Activated T-cell treated with anti-CD3 and anti-CD28 coated beads for 4 hours (primary cell): ENCODE measurements around the gene SOWAHC.
"Not testable (repeated sequence)": the region's sequence is repeated elsewhere in the genome, so short reads cannot be mapped to it uniquely, and the experiment has no call there.

Experiments
- DNase-seq: peaks from one replicate; pipeline ENCODE4 v3.0.0-alpha.2; 2020

SOWAHC gene

DNA sequence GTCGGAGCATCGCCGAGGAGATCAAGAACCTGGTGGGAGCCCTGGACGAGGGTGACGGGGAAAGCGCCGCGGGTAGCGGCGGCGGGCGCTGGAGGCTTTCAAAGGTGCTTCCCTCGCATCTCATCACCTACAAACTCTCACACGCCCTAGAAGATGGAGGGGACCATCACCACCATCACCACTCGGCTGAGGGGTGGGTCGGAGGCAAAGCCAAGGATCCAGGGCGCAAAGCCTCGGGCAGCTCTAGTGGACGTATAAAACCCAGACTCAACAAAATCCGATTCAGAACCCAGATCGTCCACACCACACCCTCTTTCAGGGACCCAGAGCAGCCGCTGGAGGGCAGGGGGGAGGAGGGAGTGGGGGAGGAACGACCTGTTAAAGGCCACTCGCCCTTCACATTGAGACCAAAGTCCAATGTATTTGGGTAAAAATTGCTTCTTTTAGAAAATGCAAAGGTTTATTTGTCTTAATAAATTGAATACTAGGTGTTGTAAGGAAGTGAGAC lies 1.5 kb downstream of the SOWAHC start:
- no peak for DNase-seq

DNA sequence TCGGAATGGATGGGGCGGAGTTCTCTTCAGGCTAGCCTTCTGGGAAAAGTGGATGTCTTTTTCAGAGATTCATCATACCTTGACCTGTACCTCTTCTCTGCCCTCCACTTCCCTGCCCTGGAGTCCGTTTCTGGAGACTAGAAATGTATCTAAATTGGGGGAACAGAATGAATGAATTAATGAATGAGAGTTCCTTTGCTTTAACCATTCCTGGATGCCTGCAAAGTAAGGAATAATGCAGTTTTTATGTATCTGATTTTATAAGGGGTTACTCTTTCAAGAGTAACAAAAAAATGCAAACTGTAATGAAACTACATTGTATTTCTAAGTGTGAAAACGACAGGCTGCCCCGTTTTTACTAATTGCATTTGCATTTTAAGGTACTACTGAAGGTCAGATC lies 2.0 kb downstream of the SOWAHC start:
- DNase-seq, result no peak

DNA sequence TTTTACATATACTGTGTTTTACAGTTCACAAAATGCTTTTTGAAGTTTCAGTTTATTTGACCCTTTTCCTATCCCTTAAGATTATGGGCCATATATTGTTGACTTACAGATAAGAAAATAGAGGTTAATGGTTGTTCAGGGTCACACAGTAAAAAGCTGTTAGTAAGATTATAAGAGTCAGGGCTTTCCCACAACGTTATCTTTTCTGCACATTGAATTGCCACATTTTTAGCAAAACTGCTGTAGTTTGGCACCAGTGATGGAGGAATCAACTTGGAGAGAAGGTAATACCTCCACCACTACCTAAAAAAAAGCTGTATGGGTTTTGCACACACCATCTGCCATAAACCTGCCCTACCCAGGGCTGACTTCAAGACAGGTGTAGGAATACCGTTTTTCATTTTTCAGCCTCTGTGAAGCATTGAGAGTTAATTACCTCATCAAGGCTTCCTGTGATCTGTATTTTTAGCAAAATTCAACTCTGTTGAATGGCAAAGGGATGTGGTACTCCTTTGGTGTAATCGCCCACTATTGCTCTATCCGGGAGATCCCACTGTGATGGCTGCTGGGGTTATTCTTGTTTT lies 5.0 kb downstream of the SOWAHC start:
- DNase-seq, result no peak

DNA sequence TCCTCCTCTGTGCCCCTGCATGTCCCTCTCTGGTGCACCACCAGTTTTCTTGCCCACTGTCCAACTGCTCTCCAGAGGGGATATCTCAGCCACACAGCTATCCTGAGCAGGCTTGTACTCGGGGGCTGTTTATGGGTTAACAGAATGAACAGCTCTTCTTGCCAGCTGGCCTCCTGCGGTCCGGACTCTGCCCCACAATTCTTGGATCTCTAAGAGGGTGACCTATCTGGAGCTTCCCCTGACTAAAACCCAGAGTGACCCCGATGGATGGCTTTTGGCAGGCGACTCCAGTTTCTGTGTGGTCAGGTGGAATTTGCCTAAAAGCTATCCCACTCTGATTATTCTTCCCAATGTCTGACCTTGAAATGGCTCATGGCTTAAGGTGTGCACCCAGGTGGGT lies 9.1 kb downstream of the SOWAHC start:
- no peak for DNase-seq

DNA sequence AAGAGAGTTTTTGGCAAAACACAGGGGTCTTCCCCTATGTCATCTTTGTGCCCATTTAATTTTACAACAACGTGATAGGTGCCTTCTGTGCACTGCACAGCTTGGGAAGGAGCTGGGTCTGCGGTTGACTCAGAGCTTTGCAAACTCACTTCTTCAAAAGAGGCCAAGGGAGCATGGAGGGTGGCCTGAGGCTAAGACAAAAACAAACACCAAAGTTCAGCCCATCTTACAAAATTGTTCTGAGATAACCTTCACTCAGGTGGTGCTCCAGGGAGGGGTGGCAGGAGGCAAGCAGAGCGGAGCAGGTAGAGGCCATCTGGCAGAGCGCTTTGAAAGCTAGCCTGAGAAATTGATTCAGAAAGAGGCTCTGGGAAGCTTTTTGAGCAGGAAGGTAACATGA lies 9.8 kb downstream of the SOWAHC start:
- no peak for DNase-seq

DNA sequence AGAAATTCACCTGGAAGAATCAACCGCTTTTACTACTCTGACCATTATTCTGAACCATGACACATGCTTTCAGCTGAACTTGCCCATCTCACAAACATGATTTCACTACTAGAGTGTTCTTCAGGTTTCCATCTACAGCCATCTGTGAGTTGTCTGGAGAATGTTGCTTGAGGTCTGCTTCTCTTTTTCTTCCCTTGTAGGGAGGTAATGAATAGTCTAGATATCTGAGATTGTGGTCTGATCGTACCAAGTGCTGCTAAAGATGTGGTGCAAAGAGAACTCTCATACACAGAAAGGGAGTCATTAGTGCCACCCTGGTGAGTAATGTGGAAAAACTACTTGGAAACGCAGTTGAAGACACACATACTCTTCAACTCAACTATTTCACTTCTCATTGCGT lies 10.2 kb downstream of the SOWAHC start:
- no peak for DNase-seq

DNA sequence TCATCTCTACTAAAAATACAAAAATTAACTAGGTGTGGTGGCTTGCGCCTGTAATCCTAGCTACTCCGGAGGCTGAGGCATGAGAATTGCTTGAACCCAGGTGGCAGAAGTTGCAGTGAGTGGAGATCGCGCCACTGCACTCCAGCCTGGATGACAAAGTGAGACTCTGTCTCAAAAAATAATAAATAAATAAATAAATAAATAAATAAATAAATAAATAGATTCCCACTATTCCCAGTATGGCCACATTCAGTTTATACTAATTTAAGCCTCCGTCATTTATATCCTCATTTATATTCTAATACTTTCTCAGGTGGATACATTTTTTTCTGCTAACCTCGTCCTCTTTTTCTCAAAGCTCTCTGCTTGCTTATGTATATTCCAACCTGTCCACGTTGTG lies 14.2 kb downstream of the SOWAHC start:
- DNase-seq, result not testable (repeated sequence)

DNA sequence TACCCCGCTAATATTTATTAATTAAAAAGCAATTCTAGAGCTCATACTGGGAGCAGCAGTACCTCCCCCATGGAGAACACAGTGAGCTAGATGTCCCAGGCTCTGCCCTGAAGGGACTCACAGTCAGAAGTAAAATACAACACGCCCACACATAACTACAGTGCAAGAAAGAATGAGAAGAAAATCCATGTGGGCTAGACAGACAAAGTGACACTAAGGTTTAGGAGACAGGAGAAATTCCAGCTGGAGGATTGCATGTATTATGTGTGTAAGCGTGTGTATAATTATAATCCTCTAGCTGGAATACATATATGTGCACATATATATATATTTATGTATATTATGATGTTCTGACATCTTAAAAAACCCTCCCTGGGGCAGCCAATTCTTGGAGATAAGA lies 15.7 kb downstream of the SOWAHC start:
- no peak for DNase-seq

DNA sequence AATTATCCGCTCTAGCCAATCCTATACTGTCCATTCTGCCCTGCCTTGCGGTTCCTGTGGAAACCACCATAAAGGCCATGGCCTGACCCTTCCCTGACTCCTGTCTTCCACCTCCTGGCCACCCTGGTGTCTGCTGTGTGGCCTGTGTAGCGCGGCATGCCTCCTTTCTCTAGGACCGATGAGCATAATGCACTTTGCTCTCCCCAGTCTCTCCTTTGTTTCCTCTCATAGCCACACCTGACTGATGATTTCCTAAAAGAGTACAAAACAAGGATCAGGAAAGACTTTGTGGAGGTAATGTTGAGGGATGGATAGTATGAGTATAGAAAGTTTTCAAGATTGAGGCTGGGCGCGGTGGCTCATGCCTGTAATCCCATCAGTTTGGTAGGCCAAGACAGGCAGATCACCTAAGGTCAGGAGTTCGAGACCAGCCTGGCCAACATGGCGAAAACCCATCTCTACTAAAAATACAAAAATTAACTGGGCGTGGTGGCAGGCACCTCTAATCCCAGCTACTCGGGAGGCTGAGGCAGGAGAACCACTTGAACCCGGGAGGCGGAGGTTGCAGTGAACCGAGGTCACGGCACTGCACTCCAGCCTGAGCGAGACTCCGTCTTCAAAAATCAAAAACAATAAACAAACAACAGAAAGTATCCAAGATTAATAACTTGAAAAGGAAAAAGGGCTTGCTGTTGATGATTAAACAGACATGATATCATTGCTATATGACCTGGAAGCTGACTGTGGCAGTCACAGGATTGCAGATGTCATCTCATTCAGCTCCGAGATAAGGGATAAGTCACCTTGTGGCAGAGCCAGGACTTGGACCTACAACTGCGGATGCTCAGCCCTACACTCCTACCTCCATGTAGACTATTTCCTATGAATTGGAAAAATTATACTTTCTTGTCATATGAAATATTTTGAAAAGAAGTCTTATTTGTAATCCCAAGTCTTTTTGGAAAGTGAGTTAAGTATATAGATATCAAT lies 16.6 kb downstream of the SOWAHC start:
- no peak for DNase-seq

DNA sequence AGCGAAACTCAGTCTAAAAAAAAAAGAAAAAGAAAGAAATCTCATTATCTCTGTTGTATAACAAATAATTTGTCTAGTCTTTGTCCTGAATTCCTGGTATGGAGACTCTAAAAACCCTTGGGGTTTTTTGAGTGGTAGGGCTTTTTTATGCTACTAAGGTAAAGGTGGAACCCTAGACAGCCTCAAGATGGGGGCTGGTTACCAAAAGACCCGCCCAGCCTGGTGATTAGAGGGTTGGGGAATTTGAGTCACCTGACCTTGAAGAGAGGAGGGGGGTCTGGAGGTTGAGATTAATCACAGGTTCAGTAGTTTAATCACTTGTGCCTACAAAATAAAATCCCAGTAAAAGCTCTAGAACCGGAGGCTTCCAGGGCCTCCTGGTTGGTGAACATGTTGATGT lies 17.6 kb downstream of the SOWAHC start:
- no peak for DNase-seq

DNA sequence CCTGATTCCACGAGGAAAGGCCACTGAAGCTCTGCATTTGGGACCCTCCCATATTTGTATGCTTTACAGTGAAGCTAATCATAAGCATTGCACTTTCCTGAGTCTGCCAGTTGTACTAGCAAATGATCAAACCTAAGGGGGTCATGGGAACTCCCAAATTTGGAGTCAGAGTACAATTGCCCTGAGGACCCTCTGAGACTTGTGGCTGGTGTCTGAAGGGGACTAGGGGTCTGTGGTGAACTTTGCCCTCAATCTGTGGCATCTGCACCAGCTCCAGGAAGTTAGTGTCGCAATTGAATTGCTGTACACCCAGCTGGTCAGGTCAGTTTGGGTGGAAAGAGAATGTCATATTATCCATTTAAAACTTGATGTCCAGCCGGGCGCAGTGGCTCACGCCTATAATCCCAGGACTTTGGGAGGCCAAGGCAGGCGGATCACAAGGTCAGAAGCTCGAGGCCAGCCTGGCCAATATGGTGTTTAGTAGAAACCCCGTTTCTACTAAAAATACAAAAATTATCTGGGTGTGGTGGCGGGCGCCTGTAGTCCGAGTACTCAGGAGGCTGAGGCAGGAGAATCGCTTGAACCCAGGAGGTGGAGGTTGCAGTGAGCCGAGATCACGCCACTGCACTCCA lies 18.1 kb downstream of the SOWAHC start:
- DNase-seq, result no peak

DNA sequence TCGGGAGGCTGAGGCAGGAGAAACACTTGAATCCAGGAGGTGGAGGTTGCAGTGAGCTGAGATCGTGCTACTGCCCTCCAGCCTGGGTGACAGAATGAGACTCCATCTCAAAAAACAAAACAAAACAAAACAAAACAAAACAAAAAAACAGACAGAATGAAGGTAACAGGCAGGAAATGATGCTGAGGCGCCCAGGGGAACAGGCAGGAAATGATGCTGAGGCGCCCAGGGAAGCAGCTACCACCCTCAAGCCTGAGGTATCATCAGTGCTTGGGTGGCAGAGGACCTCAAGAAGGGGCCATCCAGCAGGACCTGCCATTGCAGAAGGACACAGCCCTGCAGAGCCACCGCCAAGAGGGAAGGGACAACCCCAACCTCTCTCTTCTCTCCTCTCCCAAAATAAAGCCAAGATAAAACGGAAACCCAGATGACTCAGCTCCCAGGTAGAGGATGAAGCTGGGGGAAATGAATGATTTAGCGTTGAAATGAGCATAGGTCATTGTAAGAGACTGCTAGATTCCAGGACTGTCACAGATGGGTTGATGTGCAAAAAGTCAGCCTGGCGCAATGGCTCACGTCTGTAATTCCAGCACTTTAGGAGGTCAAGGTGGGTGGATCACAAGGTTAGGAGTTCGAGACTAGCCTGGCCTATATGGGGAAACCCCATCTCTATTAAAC lies 19.3 kb downstream of the SOWAHC start:
- DNase-seq, result no peak

DNA sequence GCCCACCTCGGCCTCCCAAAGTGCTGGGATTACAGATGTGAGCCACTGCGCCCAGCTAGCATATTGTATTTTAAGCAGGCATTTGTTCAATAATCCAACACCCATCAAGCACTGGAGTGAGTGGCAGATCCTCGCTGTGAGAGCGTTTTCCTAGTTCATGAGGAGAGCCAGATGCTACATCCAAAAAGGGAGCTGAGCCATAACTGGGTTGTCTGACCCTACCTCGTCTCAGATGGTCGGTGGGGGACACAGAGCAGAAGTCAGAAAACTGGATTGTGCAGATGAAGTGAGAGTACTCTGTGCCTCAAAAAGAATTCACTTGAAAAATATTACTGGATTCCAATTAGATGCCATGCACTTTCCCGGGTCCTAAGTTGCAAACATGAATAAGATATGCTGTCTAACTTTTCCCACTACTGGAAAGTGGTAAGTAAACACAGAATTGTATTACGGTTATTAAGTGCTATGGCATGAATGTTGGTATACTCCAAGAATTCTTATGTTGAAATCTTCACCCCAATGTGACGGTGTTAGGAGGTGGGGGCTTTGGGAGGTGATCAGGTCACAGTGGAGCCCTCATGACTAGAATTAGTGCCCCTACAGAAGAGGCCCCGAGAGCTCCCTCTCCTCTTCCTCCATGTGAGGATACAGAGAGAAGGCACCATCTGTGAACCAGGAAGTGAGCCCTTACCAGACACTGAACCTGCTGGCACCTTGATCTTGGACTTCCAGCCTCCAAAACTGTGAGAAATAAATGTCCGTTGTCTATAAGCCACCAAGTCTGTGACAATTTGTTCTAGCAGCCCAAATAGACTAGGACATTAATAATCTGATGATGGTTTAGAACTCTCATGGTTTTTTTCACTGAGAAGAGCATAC lies 21.5 kb downstream of the SOWAHC start:
- DNase-seq, result no peak

DNA sequence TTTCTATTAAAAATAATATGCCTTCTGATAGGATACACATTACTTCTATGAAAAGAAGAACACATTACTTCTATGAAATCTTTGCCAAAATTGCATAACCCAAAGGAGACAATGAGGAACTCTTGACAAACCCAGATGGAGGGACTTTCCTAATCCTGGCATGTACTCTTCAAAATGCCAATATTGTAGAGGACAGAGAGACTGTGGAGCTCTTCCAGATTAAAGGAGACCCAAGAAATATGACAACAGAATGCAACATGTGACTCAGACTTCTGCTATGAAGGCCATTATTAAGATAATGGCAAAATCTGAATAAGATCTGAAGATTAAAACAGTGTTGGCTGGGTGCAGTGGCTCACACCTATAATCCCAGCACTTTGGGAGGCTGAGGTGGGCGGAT lies 22.2 kb downstream of the SOWAHC start:
- no peak for DNase-seq

DNA sequence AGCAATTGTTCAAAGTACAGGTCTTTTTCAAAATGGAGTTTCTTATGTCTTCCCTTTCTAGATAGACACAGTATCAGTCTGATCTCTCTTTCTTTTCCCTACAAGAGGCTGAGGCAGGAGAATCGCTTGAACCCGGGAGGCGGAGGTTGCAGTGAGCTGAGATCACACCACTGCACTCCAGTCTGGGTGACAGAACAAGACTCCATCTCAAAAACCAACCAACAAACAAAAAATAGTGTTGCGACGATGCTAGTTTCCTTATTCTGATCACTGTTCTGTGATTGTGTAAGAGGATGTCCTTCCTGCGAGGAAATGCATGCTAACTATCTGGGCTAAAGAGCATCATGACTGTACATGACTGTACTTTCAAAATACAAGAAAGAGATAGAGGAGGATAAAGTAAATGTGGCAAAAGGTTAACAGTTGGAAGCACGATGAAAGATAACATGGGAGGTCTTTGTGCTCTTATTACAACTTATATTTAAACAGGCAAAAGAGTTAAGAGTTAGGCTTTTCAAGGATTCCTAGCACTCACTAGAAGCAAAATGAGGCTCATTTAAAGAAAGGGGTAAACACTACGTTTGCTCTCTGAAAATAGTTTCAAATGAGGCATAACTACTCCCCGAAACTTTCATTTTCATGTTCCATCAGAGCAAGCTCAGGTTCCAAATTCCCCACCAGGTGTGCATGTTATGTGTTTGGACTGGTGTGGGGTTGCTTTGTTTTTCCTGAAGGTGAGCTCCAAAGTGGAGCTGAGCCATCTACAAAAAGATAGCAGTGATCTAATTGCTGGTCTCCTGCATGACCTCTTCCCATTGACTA lies 23.8 kb downstream of the SOWAHC start:
- DNase-seq, result no peak

DNA sequence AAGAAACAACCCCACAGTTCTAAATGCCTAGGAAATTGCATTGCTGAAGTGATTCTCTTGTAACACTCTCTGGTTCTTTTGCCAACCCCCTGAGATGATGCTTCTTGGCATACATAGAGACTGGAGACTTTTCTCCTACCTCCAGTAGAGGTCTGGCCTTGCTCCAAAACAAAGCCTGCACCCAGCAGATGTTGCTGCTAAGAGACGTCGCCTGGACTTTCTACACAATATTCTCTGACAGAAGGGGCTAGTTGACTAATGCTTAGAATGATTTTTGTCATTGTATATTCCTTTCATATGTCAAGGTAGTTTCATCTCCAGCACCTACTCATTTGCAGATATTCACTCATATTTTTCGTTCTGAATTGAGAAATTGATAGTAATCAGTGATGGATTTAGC lies 24.6 kb downstream of the SOWAHC start:
- DNase-seq, result no peak

DNA sequence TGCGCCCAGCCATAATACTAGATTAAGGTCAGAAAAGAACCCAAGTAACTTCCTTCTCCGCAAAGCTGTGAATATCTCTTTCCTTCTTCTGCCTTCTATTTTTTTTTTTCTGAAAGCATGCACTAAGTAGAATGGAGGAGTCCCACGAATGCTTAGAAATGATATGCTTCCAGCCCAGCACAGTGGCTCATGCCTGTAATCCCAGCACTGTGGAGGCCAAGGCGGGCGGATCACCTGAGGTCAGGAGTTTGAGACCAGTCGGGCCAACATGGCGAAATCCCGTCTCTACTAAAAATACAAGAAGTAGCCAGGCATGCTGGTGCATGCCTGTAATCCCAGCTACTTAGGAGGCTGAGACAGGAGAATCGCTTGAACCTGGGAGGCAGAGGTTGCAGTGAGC lies 25.8 kb downstream of the SOWAHC start:
- not testable (repeated sequence) for DNase-seq

DNA sequence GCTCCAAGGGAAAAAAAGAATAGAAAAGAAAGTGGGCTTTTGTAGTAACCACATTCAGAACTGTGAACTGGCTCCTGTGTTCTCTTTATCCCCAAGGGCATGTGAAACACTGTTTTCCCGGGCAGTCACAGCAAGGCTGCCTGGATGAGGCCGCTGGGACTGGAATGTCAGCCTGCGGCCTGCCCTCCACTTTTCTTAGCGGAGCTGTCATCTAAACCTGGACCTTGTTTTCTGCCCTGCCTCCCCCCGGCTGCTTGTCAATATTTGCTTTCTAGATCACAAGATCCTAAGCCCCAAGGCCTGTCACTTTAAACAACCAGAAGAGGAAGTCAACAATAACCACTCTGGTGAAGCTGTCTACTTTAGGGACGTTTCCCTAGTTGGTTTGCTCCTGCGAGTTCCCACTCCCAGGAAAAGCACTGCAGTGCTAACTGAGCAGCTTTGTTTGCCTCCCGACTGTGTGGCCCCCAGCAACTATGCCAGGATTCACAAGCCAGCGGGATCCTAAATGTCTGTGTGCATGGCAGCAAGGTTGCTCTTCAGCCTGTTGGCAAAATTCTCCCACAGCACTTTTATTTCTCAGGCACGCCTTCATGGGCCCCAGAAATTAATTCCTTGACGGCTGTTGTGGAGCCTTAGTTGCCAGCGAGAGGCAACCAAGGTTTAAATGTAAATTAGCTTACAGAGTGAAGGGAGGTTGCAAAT lies 30.6 kb downstream of the SOWAHC start:
- DNase-seq, result no peak

DNA sequence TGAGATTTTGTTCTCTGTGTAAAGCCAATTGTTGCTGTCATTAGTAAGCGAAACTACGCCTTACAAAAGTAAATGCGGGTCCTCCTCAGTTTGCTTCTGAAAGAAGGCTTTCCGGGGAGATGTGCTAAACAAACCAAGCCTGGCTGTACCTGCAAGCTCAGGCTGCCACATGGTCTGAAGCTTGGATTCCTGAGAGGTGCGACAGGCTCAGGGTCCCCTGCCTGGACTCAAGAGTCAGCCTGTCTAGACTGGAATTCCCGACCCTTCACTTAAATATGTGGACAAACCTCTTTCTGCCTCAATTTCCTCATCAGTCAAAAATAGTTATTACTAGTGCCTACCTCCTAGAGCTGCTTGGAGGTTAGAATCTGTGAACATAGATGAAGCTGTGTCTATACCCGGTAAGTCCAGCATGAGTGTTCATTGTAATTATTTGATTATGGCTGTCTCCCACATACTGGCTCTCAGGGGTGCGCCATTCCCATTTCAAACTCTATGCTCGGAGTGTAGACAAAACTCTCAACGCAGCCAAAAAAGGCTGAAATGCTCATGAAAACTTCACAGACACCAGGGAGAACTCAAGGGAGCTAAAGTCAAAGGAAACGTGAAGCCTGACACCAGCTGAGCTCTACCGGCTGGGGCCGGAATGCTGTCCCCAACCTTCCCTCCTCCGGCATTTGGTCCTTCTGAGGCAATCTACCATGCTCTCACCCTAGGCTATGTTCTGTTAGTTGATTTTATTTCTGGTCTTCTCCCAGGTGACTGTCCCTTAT lies 31.4 kb downstream of the SOWAHC start:
- DNase-seq, result no peak

DNA sequence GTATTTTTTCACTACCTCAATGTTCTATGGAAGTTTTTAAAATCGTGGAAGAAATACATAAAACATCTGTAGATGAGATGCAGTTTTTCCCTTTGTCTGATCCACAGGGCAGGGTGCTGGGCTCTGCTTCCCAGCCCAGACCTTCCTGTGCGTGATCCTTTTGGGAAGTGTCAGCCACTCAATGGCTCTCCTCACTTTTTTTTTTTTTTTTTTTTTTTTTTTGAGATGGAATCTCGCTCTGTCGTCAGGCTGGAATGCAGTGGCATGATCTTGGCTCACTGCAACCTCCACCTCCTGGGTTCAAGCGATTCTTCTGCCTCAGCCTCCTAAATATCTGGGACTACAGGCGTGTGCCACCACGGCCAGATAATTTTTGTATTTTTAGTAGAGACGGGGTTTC lies 32.8 kb downstream of the SOWAHC start:
- DNase-seq, result no peak
